ENCODE data around the gene AKAP9. TPM values are rescaled to one million over a fixed set of nuclear protein-coding genes. Genes with fewer than 3 reads are reported as not detected.

The AKAP9 gene
- polyA plus RNA-seq, 1 experiment, result 24.3 TPM

DNA sequence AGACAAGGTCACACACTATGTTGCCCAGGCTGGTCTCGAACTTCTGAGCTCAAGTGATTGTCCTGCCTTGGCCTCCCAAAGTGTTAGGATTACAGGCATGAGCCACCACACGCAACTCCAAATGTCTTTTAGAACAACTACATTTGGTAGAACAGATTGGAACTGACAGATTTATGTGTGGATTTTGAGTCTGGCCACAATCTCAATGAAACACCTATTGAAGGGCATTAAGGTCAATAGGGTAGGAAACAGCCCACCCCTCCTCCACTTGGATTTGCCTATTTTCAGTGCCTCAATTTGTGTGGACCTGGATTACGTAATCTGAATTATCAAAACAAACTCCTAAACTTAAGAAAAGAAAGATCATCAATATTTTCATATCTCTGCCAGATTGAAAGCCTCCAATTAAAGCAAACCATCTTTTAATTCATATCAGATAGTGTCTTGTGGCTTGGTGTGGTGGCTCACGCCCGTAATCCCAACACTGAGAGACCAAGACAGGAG lies 209.1 kb downstream of the AKAP9 start:
- POLR2A ChIA-PET, result no interaction called here
- no peak for DNase-seq (ENCODE audit: low read depth, low spot score)
- Histone ChIP-seq H3K27me3 (ENCODE audit: control insufficient read depth, insufficient read depth, low read length) (no peaks in the 10 kb centered on the region), H3K27ac (ENCODE audit: low read depth, low read length) (no peak overlapping the region), H3K4me3 (ENCODE audit: low read depth, low read length) (no peak overlapping the region), H3K9me3 (ENCODE audit: control insufficient read depth, insufficient read depth, low read length) (no peaks in the 10 kb centered on the region)
- TF ChIP-seq, protein P1, sequence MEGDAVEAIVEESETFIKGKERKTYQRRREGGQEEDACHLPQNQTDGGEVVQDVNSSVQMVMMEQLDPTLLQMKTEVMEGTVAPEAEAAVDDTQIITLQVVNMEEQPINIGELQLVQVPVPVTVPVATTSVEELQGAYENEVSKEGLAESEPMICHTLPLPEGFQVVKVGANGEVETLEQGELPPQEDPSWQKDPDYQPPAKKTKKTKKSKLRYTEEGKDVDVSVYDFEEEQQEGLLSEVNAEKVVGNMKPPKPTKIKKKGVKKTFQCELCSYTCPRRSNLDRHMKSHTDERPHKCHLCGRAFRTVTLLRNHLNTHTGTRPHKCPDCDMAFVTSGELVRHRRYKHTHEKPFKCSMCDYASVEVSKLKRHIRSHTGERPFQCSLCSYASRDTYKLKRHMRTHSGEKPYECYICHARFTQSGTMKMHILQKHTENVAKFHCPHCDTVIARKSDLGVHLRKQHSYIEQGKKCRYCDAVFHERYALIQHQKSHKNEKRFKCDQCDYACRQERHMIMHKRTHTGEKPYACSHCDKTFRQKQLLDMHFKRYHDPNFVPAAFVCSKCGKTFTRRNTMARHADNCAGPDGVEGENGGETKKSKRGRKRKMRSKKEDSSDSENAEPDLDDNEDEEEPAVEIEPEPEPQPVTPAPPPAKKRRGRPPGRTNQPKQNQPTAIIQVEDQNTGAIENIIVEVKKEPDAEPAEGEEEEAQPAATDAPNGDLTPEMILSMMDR (IDR thresholded peaks at IDR 0.05; ENCODE audit: low read depth, low read length), result no peak
- CTCF ChIA-PET, result no interaction called here

DNA sequence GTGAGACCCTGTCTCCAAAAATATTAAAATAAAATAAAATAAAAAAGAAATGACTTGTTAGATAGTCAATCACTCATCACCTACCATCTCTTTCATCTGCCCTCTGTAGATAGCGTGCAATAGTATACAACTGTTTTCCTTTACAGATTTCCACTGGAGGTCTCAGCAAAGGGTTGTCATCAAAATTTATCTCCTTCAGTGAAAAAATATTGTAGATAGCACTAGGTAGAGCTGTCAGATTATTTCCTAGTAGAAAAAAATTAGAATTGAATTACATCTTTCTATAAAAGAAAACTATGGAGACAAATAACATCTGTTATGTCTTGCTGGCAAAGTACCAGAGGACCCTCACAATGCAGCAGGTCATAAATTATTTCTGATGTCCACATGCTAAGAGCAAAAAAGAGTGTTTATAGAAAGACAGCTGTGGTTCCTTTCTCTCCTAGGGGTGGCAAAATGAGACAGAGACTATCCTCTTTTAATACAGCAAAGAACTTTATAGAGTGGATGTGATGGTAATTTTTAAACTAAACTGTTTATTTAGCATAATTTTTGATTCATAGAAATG lies 209.9 kb downstream of the AKAP9 start:
- Histone ChIP-seq H3K4me3 (ENCODE audit: low read depth, low read length) (no peak overlapping the region), H3K27me3 (ENCODE audit: control insufficient read depth, insufficient read depth, low read length) (no peaks in the 10 kb centered on the region), H3K9me3 (ENCODE audit: control insufficient read depth, insufficient read depth, low read length) (no peaks in the 10 kb centered on the region), H3K27ac (ENCODE audit: low read depth, low read length) (no peak overlapping the region)
- ChIA-PET CTCF (interaction anchor here (0.6 to 1.4 kb wide), 2 partner anchors 29 to 83 kb away, joined by 3 to 6 read pairs; partner anchors contain the start of gene LRRD1), POLR2A (no interaction called here)
- no peak for DNase-seq (ENCODE audit: low read depth, low spot score)
- TF ChIP-seq, protein P1 (IDR thresholded peaks at IDR 0.05; ENCODE audit: low read depth, low read length), result no peak

DNA sequence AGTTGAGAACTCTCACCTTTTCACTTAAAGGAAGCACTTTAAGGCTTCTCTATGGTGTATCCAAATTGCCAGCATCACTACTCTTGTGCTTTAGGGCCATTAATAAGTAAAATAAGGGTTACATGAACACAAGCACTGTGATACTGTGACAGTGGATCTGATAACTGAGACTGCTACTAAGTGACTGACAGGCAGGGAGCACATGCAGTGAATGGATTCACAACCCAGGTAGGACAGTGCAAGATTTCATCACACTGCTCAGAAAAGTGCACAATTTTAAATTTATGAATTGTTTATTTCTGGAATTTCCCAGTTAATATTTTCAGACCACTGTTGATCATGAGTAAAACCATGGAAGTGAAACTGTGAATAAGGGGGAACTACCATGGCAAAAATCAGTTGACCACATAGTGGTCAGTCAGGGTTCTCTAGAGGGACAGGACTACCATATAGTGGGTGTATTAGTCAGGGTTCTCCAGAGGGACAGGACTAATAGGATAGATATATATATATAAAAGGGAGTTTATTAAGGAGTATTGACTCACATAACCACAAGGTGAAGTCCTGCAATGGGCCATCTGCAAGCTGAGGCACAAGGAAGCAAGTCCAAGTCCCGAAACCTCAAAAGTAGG lies 214.6 kb downstream of the AKAP9 start:
- Histone ChIP-seq H3K4me3 (ENCODE audit: low read depth, low read length) (no peak overlapping the region), H3K9me3 (ENCODE audit: control insufficient read depth, insufficient read depth, low read length) (no peaks in the 10 kb centered on the region), H3K27ac (ENCODE audit: low read depth, low read length) (no peak overlapping the region), H3K27me3 (ENCODE audit: control insufficient read depth, insufficient read depth, low read length) (no peaks in the 10 kb centered on the region)
- ChIA-PET POLR2A (no interaction called here), CTCF (interaction anchor here (1.4 kb wide), 1 partner anchor 24 kb away, joined by 4 read pairs; the partner anchor contains the start of gene LRRD1)
- no peak for DNase-seq (ENCODE audit: low read depth, low spot score)
- TF ChIP-seq, protein P1 (IDR thresholded peaks at IDR 0.05; ENCODE audit: low read depth, low read length), result no peak

DNA sequence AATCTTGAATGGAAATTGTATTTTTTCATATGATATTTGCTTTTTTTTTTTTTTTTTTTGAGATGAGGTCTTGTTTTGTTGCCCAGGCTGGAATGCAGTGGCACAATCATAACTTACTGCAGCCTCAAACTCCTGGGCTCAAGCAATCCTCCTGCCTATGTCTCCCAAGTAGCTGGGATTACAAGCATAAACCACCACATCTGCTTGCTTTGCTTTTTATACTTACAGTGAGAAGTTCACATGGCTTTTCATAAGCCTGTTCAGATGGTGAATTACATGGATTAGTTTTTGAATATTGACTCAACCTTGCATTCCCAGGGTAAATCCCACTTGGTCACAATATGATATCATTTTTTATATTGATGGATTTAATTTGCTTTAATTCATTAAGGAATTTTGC lies 216.3 kb downstream of the AKAP9 start:
- no peak overlapping the region for H3K4me3 ChIP-seq (ENCODE audit: low read depth, low read length)
- H3K9me3 ChIP-seq (ENCODE audit: control insufficient read depth, insufficient read depth, low read length), result no peaks in the 10 kb centered on the region
- ChIA-PET CTCF (interaction anchor here (0.7 kb wide), 2 partner anchors 19 to 23 kb away, joined by 4 to 8 read pairs; no protein-coding TSS in a partner anchor), POLR2A (no interaction called here)
- H3K27ac ChIP-seq (ENCODE audit: low read depth, low read length), result no peak overlapping the region
- no peak for DNase-seq (ENCODE audit: low read depth, low spot score)
- TF ChIP-seq, protein P1 (IDR thresholded peaks at IDR 0.05; ENCODE audit: low read depth, low read length), result no peak
- no peaks in the 10 kb centered on the region for H3K27me3 ChIP-seq (ENCODE audit: control insufficient read depth, insufficient read depth, low read length)

All from AG04450 (cell line).